ENCODE measurements around the gene APOA4.
"Not testable (repeated sequence)": the region's sequence is repeated elsewhere in the genome, so short reads cannot be mapped to it uniquely, and the experiment has no call there.

Gene APOA4

GRCh38 chr11:116829525-116830183 lies 6.5 kb upstream of the APOA4 start, which contains the start of gene APOC3:
Gene APOC3 (plus strand): TSS chr11:116829907. CDS start chr11:116830583, 676 bp downstream.
- DNase-seq (ENCODE audit: low spot score), result no peak

- DNase-seq (ENCODE audit: low spot score), result no peak
Measured at GRCh38 chr11:116828632-116829524, 5.8 kb upstream of the APOA4 start.

- DNase-seq (ENCODE audit: low spot score), result no peak
Measured at GRCh38 chr11:116827461-116827860, 4.4 kb upstream of the APOA4 start.

- DNase-seq (ENCODE audit: low spot score), result no peak
Measured at GRCh38 chr11:116826751-116827431, 3.8 kb upstream of the APOA4 start.

GRCh38 chr11:116825854-116826750 lies 3.0 kb upstream of the APOA4 start:
- no peak for DNase-seq (ENCODE audit: low spot score)

- DNase-seq (ENCODE audit: low spot score), result no peak
Measured at GRCh38 chr11:116825434-116825833, 2.3 kb upstream of the APOA4 start.

GRCh38 chr11:116822575-116822974 lies 529 bp downstream of the APOA4 start:
- no peak for DNase-seq (ENCODE audit: low spot score)

- no peak for DNase-seq (ENCODE audit: low spot score)
Measured at GRCh38 chr11:116821050-116821918, 1.8 kb downstream of the APOA4 start.

- no peak for DNase-seq (ENCODE audit: low spot score)
Measured at GRCh38 chr11:116819049-116819448, 4.1 kb downstream of the APOA4 start.

- no peak for DNase-seq (ENCODE audit: low spot score)
Measured at GRCh38 chr11:116814502-116814901, 8.6 kb downstream of the APOA4 start.

GRCh38 chr11:116813781-116814471 lies 9.2 kb downstream of the APOA4 start:
- DNase-seq (ENCODE audit: low spot score), result no peak

GRCh38 chr11:116813170-116813569 lies 9.9 kb downstream of the APOA4 start:
- no peak for DNase-seq (ENCODE audit: low spot score)

- no peak for DNase-seq (ENCODE audit: low spot score)
Measured at GRCh38 chr11:116812109-116812508, 11.0 kb downstream of the APOA4 start.

- no peak for DNase-seq (ENCODE audit: low spot score)
Measured at GRCh38 chr11:116811194-116811593, 11.9 kb downstream of the APOA4 start.

- no peak for DNase-seq (ENCODE audit: low spot score)
Measured at GRCh38 chr11:116808262-116809175, 14.6 kb downstream of the APOA4 start.

- DNase-seq (ENCODE audit: low spot score), result no peak
Measured at GRCh38 chr11:116807601-116808261, 15.4 kb downstream of the APOA4 start.

GRCh38 chr11:116804001-116804400 lies 19.1 kb downstream of the APOA4 start:
- no peak for DNase-seq (ENCODE audit: low spot score)

GRCh38 chr11:116801662-116802061 lies 21.4 kb downstream of the APOA4 start:
- not testable (repeated sequence) for DNase-seq (ENCODE audit: low spot score)

All from CD4-positive, alpha-beta T cell treated with Interleukin-15 for 4 hours (primary cell).